GM21619 (cell line): Measurements from ENCODE around the gene GABARAPL2.
"Not testable (repeated sequence)": the region's sequence is repeated elsewhere in the genome, so short reads cannot be mapped to it uniquely, and the experiment has no call there.

ENCODE experiments used
- ATAC-seq: cut with Tn5 transposase; IDR thresholded peaks from one replicate; pipeline ENCODE4 v1.9.1; 2021; ENCODE audit not compliant: unreplicated experiment

The GABARAPL2 gene

GRCh38 chr16:75590920-75591843 lies 25.0 kb downstream of the GABARAPL2 start:
- ATAC-seq, result no peak

GRCh38 chr16:75591927-75592326 lies 25.7 kb downstream of the GABARAPL2 start:
- not testable (repeated sequence) for ATAC-seq

- ATAC-seq, result no peak
Measured at GRCh38 chr16:75593308-75593707, 27.1 kb downstream of the GABARAPL2 start.

GRCh38 chr16:75593825-75594820 lies 27.9 kb downstream of the GABARAPL2 start:
- no peak for ATAC-seq

GRCh38 chr16:75599452-75600277 lies 33.5 kb downstream of the GABARAPL2 start:
- ATAC-seq, result no peak

GRCh38 chr16:75603241-75603640 lies 37.1 kb downstream of the GABARAPL2 start:
- ATAC-seq, result no peak

GRCh38 chr16:75606507-75606906 lies 40.3 kb downstream of the GABARAPL2 start:
- no peak for ATAC-seq

GRCh38 chr16:75614066-75614897 lies 48.1 kb downstream of the GABARAPL2 start:
- ATAC-seq, result no peak

- no peak for ATAC-seq
Measured at GRCh38 chr16:75615619-75616018, 49.4 kb downstream of the GABARAPL2 start.

- peak; percentile 51 for ATAC-seq
Measured at GRCh38 chr16:75616521-75617010, 50.4 kb downstream of the GABARAPL2 start.

- no peak for ATAC-seq
Measured at GRCh38 chr16:75617121-75617520, 50.9 kb downstream of the GABARAPL2 start.

GRCh38 chr16:75618780-75619179 lies 52.6 kb downstream of the GABARAPL2 start:
- no peak for ATAC-seq

- ATAC-seq, result no peak
Measured at GRCh38 chr16:75620326-75621169, 54.4 kb downstream of the GABARAPL2 start.

GRCh38 chr16:75621170-75621477 lies 54.9 kb downstream of the GABARAPL2 start:
- ATAC-seq, result no peak

- peak; percentile 97 for ATAC-seq
Measured at GRCh38 chr16:75622761-75623605, 56.8 kb downstream of the GABARAPL2 start, which contains the start of gene ADAT1. ADAT1 (minus strand) TSS chr16:75623281; CDS start chr16:75620799, 2,482 bp downstream.

- no peak for ATAC-seq
Measured at GRCh38 chr16:75624921-75625334, 58.7 kb downstream of the GABARAPL2 start.

- no peak for ATAC-seq
Measured at GRCh38 chr16:75626806-75627205, 60.6 kb downstream of the GABARAPL2 start.
